HCT116 (cell line): ENCODE measurements around the gene NOS2. TPM values are rescaled to one million over a fixed set of nuclear protein-coding genes. Genes with fewer than 3 reads are reported as not detected.
"Not testable (repeated sequence)": the region's sequence is repeated elsewhere in the genome, so short reads cannot be mapped to it uniquely, and the experiment has no call there.

ENCODE experiments used
- ATAC-seq: fragments of 200-7000 bp; cut with Tn5 transposase; 2 replicates; pipeline ENCODE4 v1.9.1; 2020; ENCODE audit warnings: mild to moderate bottlenecking, moderate library complexity
- BruUV-seq: library from RNA; stranded (reverse); fragments of 400-500 nt; replicated peaks from 2 replicates; lab custom pipeline; 2021; lab: Mats Ljungman, UMichigan
- CTCF ChIA-PET: fragments of 300-600 bp; sonication (Branson Sonifier 250); formaldehyde crosslinking; loops from one replicate; lab custom pipeline; 2021; ENCODE audit warnings: antibody characterized with exemption; lab: Charles Lee
- POLR2A ChIA-PET: fragments of 300-600, 350-600 bp; sonication (Branson Sonifier 250); formaldehyde crosslinking; loops from one replicate; lab custom pipeline; 2021; ENCODE audit warnings: antibody characterized with exemption; lab: Charles Lee
- RAD21 ChIA-PET, 2 experiments: fragments of 300-600 bp; sonication (Branson Sonifier 250); formaldehyde crosslinking; loops; one replicate each; lab custom pipeline; 2023; ENCODE audit warnings: low total read pairs in 2 of 2; ENCODE audit not compliant: uncharacterized antibody in 2 of 2, unreplicated experiment in 2 of 2, low non-redundant PET in 1 of 2; lab: Charles Lee
- DNase-seq: peaks from one replicate; pipeline ENCODE4 v3.0.0-alpha.2; 2010; ENCODE audit warnings: low read depth, low spot score
- H2AFZ ChIP-seq: fragments of 200-600 bp; shearing (Covaris generic), sonication (generic); 2 replicates; pipeline ENCODE4 v1.6.1; 2017; ENCODE audit warnings: low read depth, mixed run types, mixed read lengths, antibody characterized with exemption, low read length; ENCODE audit not compliant: poor library complexity, severe bottlenecking
- H3K27ac ChIP-seq: 2 replicates; pipeline ENCODE4 v1.5.1; 2012; ENCODE audit warnings: low read depth, low read length
- H3K27me3 ChIP-seq: fragments of 200-600 bp; sonication (generic); 2 replicates; pipeline ENCODE4 v1.6.1; 2016; ENCODE audit warnings: mixed run types, low read length, mixed read lengths; ENCODE audit not compliant: insufficient read depth
- H3K36me3 ChIP-seq, 2 experiments: fragments of 200-500 bp in 1 of 2; fragments of 200-600 bp in 1 of 2; sonication (Bioruptor generic) in 1 of 2; sonication (generic) in 1 of 2; 2 replicates each; pipeline versions ENCODE4 v1.5.1 to v1.6.1; 2014 to 2016; ENCODE audit warnings: low read length in 2 of 2, inconsistent platforms in 1 of 2, mixed read lengths in 1 of 2, mixed run types in 1 of 2; ENCODE audit not compliant: insufficient read depth in 2 of 2, control insufficient read depth in 1 of 2
- H3K4me1 ChIP-seq, 2 experiments: fragments of 200-600 bp in 1 of 2; sonication (generic) in 1 of 2; 2 replicates each; pipeline versions ENCODE4 v1.5.1 to v1.6.1; 2012 to 2017; ENCODE audit warnings: low read length in 2 of 2, inconsistent platforms in 1 of 2, mild to moderate bottlenecking in 1 of 2, mixed read lengths in 1 of 2, mixed run types in 1 of 2, moderate library complexity in 1 of 2; ENCODE audit not compliant: insufficient read depth in 2 of 2, control insufficient read depth in 1 of 2
- H3K4me2 ChIP-seq: fragments of 200-600 bp; sonication (generic); 2 replicates; pipeline ENCODE4 v1.6.1; 2017; ENCODE audit warnings: mixed run types, low read length, mixed read lengths
- H3K4me3 ChIP-seq, 2 experiments: fragments of 200-600 bp in 1 of 2; sonication (generic) in 1 of 2; replicated peaks in 1 of 2; 2 replicates each; pipeline ENCODE4 v1.5.1; 2011 to 2016; ENCODE audit warnings: low read length in 2 of 2, control low read depth in 1 of 2, low read depth in 1 of 2, mild to moderate bottlenecking in 1 of 2, mixed read lengths in 1 of 2, mixed run types in 1 of 2
- H3K79me2 ChIP-seq: fragments of 200-600 bp; sonication (generic); 2 replicates; pipeline ENCODE4 v1.6.1; 2017; ENCODE audit warnings: mild to moderate bottlenecking, mixed run types, low read length, moderate library complexity, mixed read lengths; ENCODE audit not compliant: insufficient read depth
- H3K9ac ChIP-seq: fragments of 200-600 bp; sonication (generic); 2 replicates; pipeline ENCODE4 v1.6.1; 2016; ENCODE audit warnings: low read length, mixed read lengths
- H3K9me2 ChIP-seq: fragments of 200-600 bp; sonication (generic), shearing (Covaris generic); 2 replicates; pipeline ENCODE4 v1.6.1; 2017; ENCODE audit warnings: mixed run types, mild to moderate bottlenecking, moderate library complexity; ENCODE audit not compliant: insufficient read depth
- H3K9me3 ChIP-seq, 2 experiments: fragments of 200-500 bp in 1 of 2; fragments of 200-600 bp in 1 of 2; sonication (Bioruptor generic) in 1 of 2; sonication (generic) in 1 of 2; 2 replicates each; pipeline ENCODE4 v1.6.1; 2014 to 2017; ENCODE audit warnings: low read length in 2 of 2, mixed read lengths in 2 of 2, inconsistent platforms in 1 of 2, low read depth in 1 of 2, mild to moderate bottlenecking in 1 of 2, mixed run types in 1 of 2, moderate library complexity in 1 of 2; ENCODE audit not compliant: control insufficient read depth in 1 of 2, insufficient read depth in 1 of 2
- H4K20me1 ChIP-seq: fragments of 200-600 bp; sonication (generic), shearing (Covaris generic); 2 replicates; pipeline ENCODE4 v1.6.1; 2017; ENCODE audit warnings: mixed run types, mild to moderate bottlenecking, moderate library complexity; ENCODE audit not compliant: insufficient read depth
- CBX3 ChIP-seq: IDR thresholded peaks from 2 replicates; pipeline ENCODE4 v1.6.1; 2012; ENCODE audit warnings: low read depth
- EGR1 ChIP-seq: IDR thresholded peaks from 2 replicates; pipeline ENCODE4 v1.6.1; 2012; ENCODE audit warnings: low read depth
- ELF1 ChIP-seq: IDR thresholded peaks from 2 replicates; pipeline ENCODE4 v1.6.1; 2012; ENCODE audit warnings: low read depth, borderline replicate concordance
- EZH2 ChIP-seq: fragments of 200-600 bp; sonication (generic); IDR thresholded peaks from 2 replicates; pipeline ENCODE4 v1.6.1; 2017; ENCODE audit warnings: antibody characterized with exemption, mixed run types
- FOSL1 ChIP-seq: IDR thresholded peaks from 2 replicates; pipeline ENCODE4 v1.6.1; 2012; ENCODE audit warnings: low read depth
- JUND ChIP-seq: IDR thresholded peaks from 2 replicates; pipeline ENCODE4 v1.6.1; 2012
- POLR2A ChIP-seq: IDR thresholded peaks from 2 replicates; pipeline ENCODE4 v1.7.0; 2011; ENCODE audit warnings: borderline replicate concordance; ENCODE audit not compliant: insufficient read depth, insufficient read length; ENCODE audit errors: extremely low read depth
- POLR2AphosphoS5 ChIP-seq: IDR thresholded peaks from 2 replicates; pipeline ENCODE4 v1.6.1; 2011; ENCODE audit warnings: mild to moderate bottlenecking, low read depth, low read length, moderate library complexity
- SIN3A ChIP-seq: IDR thresholded peaks from 2 replicates; pipeline ENCODE4 v1.6.1; 2012; ENCODE audit warnings: low read depth
- SP1 ChIP-seq: IDR thresholded peaks from 2 replicates; pipeline ENCODE4 v1.6.1; 2012; ENCODE audit warnings: low read depth
- SRF ChIP-seq: IDR thresholded peaks from 2 replicates; pipeline ENCODE4 v1.6.1; 2012; ENCODE audit warnings: low read depth
- TCF7L2 ChIP-seq: IDR thresholded peaks from 2 replicates; pipeline ENCODE4 v1.7.0; 2011; ENCODE audit warnings: borderline replicate concordance, inconsistent platforms; ENCODE audit not compliant: insufficient read depth, insufficient read length; ENCODE audit errors: extremely low read depth
- YY1 ChIP-seq: IDR thresholded peaks from 2 replicates; pipeline ENCODE4 v1.6.1; 2011; ENCODE audit warnings: low read length, low read depth, moderate library complexity, mild to moderate bottlenecking; ENCODE audit not compliant: insufficient replicate concordance; ENCODE audit errors: extremely low read depth
- ZFX ChIP-seq: fragments of 450-650 bp; IDR thresholded peaks from 2 replicates; pipeline ENCODE4 v1.6.1; 2017
- intact Hi-C: fragments of 100-400 bp; cut with micrococcal nuclease; formaldehyde crosslinking; loops from 2 replicates; pipeline ENCODE4 v1.10.0; 2022
- total RNA-seq: library from RNA; stranded (reverse); gene quantifications from one replicate; pipeline ENCODE4 v1.2.1, GENCODE V29; 2021; ENCODE audit not compliant: unreplicated experiment
- TF ChIP-seq, protein P1 (sequence below): IDR thresholded peaks from 2 replicates; pipeline ENCODE4 v1.6.1; 2012
- TF ChIP-seq, protein P2 (sequence below): IDR thresholded peaks from 2 replicates; pipeline ENCODE4 v1.6.1; 2011; ENCODE audit warnings: mild to moderate bottlenecking, low read length, moderate library complexity; ENCODE audit not compliant: insufficient replicate concordance; ENCODE audit errors: extremely low read depth
- TF ChIP-seq, protein P3 (sequence below): IDR thresholded peaks from 2 replicates; pipeline ENCODE4 v1.6.1; 2012

Gene NOS2
- total RNA-seq, 1 experiment from 2014 or later, result 0.07 TPM

DNA sequence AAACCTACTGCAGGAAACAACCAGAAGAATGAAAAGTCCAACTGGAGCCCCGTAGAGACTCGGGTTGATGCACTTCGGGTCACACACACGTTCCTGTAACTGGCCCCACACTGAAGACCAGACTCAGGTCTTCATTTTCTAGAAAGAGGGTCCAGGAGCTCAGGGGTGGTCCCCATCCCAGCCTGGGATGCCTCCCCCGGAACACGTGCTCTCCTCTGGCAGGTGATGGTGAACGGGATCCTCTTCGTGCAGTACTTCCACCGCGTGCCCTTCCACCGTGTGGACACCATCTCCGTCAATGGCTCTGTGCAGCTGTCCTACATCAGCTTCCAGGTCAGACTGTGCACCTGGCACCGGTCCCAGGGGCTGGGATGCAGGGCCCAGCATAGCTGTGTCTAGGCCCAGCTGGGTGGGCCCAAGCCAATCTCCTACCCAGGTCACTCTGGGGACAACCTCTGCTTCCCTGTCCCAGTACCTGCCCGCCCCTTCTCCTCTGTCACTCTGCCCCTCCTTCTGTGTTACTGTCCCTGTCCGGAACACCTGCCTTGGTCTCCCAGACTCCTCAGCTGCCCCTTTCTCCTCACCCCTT, 50.7 kb downstream of the NOS2 start:
- H3K9ac ChIP-seq, H3K36me3 ChIP-seq, H3K27ac ChIP-seq, BruUV-seq, ATAC-seq, H3K4me2 ChIP-seq, POLR2A ChIA-PET, H3K27me3 ChIP-seq, H3K4me1 ChIP-seq, RAD21 ChIA-PET, H3K79me2 ChIP-seq, DNase-seq, H3K9me3 ChIP-seq, H3K9me2 ChIP-seq, H4K20me1 ChIP-seq, H3K4me3 ChIP-seq, H2AFZ ChIP-seq: not testable (repeated sequence)
- intact Hi-C loops, result loop anchor here (10.0 kb wide), 1 partner anchor 65 kb away; no protein-coding TSS in a partner anchor
- CTCF ChIA-PET, result interaction anchor here (1.0 to 2.2 kb wide), 2 partner anchors 95 to 102 kb away, joined by 3 to 12 read pairs; no protein-coding TSS in a partner anchor

DNA sequence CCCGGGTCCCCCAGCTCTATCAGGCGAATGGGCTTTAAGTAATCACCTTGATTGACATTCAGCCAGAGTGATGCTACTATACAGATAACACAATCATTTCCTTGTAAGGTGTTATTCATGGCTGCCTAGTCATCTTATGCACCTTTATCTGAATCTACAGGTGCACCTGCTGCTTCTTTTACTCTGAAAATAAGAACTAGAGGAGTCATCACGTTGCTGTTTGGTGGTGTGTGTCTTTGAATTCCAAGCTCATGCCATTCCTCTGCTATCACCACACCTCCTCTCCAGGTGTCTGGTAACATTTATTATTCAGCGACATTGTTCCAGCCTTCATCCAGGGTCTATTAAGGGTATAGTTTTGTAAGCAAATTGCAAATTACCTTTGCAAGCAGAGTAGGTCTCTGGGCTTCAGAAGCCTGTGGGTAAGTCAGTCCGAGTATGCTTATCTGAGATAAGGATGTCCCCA, 51.9 kb downstream of the NOS2 start:
- no peaks in the 10 kb centered on the region for H3K79me2 ChIP-seq
- CTCF ChIA-PET, result interaction anchor here (1.0 to 2.2 kb wide), 3 partner anchors 8 to 94 kb away, joined by 3 to 12 read pairs (median 5); no protein-coding TSS in a partner anchor
- no peak overlapping the region for H3K27ac ChIP-seq
- ATAC-seq, result 0 out of 2 replicates have a peak, but pooled peaks have one; percentile 18
- BruUV-seq, result no TSS peak
- H3K4me1 ChIP-seq, result peaks cover 0 to 4% of the 10 kb centered on the region in 2 experiments; a peak in 1 of 4 replicates
- POLR2A ChIA-PET, result no interaction called here
- H4K20me1 ChIP-seq, result no peaks in the 10 kb centered on the region
- no peak overlapping the region for H3K4me2 ChIP-seq
- H3K36me3 ChIP-seq, result no peaks in the 10 kb centered on the region
- DNase-seq, result no peak
- H3K4me3 ChIP-seq, result no peak overlapping the region
- H2AFZ ChIP-seq, result no peak overlapping the region
- no peak overlapping the region for H3K9ac ChIP-seq
- H3K9me2 ChIP-seq, result no peaks in the 10 kb centered on the region
- TF ChIP-seq EGR1, result no peak
- no peak for TF ChIP-seq SP1
- TF ChIP-seq SRF, result no peak
- no peak for TF ChIP-seq POLR2A
- no peak for TF ChIP-seq TCF7L2
- no peak for TF ChIP-seq CBX3
- TF ChIP-seq, protein P1, sequence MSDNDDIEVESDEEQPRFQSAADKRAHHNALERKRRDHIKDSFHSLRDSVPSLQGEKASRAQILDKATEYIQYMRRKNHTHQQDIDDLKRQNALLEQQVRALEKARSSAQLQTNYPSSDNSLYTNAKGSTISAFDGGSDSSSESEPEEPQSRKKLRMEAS, result no peak
- TF ChIP-seq ZFX, result no peak
- TF ChIP-seq, protein P2, sequence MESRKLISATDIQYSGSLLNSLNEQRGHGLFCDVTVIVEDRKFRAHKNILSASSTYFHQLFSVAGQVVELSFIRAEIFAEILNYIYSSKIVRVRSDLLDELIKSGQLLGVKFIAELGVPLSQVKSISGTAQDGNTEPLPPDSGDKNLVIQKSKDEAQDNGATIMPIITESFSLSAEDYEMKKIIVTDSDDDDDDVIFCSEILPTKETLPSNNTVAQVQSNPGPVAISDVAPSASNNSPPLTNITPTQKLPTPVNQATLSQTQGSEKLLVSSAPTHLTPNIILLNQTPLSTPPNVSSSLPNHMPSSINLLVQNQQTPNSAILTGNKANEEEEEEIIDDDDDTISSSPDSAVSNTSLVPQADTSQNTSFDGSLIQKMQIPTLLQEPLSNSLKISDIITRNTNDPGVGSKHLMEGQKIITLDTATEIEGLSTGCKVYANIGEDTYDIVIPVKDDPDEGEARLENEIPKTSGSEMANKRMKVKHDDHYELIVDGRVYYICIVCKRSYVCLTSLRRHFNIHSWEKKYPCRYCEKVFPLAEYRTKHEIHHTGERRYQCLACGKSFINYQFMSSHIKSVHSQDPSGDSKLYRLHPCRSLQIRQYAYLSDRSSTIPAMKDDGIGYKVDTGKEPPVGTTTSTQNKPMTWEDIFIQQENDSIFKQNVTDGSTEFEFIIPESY, result no peak
- no peak for TF ChIP-seq JUND
- no peak for TF ChIP-seq SIN3A
- no peak for TF ChIP-seq YY1
- TF ChIP-seq EZH2, result no peak
- TF ChIP-seq POLR2AphosphoS5, result no peak
- TF ChIP-seq ELF1, result no peak
- TF ChIP-seq, protein P3, sequence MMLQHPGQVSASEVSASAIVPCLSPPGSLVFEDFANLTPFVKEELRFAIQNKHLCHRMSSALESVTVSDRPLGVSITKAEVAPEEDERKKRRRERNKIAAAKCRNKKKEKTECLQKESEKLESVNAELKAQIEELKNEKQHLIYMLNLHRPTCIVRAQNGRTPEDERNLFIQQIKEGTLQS, result no peak
- TF ChIP-seq FOSL1, result no peak
- no peaks in the 10 kb centered on the region for H3K9me3 ChIP-seq
- RAD21 ChIA-PET, result no interaction called here
- intact Hi-C loops, result loop anchor here (10.0 kb wide), 1 partner anchor 64 kb away; no protein-coding TSS in a partner anchor
- H3K27me3 ChIP-seq, result no peaks in the 10 kb centered on the region
